Sciatic nerve (tissue), 2 donors: Measurements from ENCODE around the gene ADAM15. TPM values are rescaled to one million over a fixed set of nuclear protein-coding genes. Genes with fewer than 3 reads are reported as not detected.

Experiments
- ATAC-seq: fragments of 200-7000 bp; cut with Tn5 transposase; one replicate; pipeline ENCODE4 v1.9.1; 2020; ENCODE audit warnings: mild to moderate bottlenecking, moderate library complexity
- DNase-seq: peaks from one replicate; pipeline ENCODE4 v3.0.0-alpha.2; 2020; ENCODE audit warnings: low spot score
- intact Hi-C: fragments of 100-400 bp; cut with DNase I; formaldehyde crosslinking; loops from one replicate; pipeline ENCODE4 v1.14.2; 2022
- total RNA-seq: library from RNA; stranded (reverse); fragmentation: NEBNext Ultra II Directional; extraction: Animal tissue kit (Norgen Biotek cat#: 25700); gene quantifications from one replicate; pipeline ENCODE4 v1.2.1, GENCODE V29; 2021
- donor health status: DM: no; HTN: no; CAD: no.
- donor health status: DM: no; HTN: no; CAD: no.

ADAM15 gene
- total RNA-seq, 1 donor from 2014 or later: 147 TPM

GRCh38 chr1:155011437-155012025, 39.6 kb upstream of the ADAM15 start:
- DNase-seq (no peak), ATAC-seq (no peak)
- intact Hi-C loops: no loop called here

DNA sequence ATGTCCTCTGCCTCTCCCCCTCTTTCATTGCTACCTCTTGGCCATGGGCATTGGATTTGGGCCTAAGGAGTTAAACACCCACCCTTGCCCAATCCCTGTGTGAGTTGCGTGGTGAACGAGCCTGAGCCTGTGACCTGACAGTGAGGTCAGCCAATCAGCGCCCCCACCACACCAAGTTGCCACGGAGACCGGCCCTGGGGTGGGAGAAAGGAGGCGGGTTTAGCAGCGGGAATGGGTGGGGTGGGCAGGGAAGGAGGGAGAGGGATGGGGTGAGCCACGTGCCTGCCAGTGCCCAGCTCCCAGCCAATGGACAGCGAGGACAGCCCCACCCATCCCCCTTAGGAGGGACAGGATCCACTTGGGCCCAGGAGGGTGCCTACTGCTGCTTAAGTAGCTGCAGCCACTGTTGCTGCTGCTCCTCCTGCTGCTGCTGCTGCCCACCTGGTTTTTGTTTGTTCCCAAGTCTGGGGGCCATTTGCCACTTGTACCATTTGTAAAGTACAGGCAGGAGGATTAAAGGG, 39.0 kb upstream of the ADAM15 start:
- peak; percentile 88 for DNase-seq
- ATAC-seq: peak; percentile 78
- intact Hi-C loops: no loop called here

- DNase-seq: no peak
- intact Hi-C loops: no loop called here
- no peak for ATAC-seq
These were observed 38.1 kb upstream of the ADAM15 start for GRCh38 chr1:155012776-155013602.

- DNase-seq (no peak), ATAC-seq (no peak)
- intact Hi-C loops: no loop called here
These were observed 37.5 kb upstream of the ADAM15 start for GRCh38 chr1:155013632-155014031.

GRCh38 chr1:155014709-155015508, 36.2 kb upstream of the ADAM15 start:
- intact Hi-C loops: no loop called here
- DNase-seq (no peak), ATAC-seq (no peak)

- intact Hi-C loops: no loop called here
- ATAC-seq (no peak), DNase-seq (no peak)
These were observed 35.4 kb upstream of the ADAM15 start for GRCh38 chr1:155015527-155016230.

- ATAC-seq (no peak), DNase-seq (no peak)
- intact Hi-C loops: no loop called here
These were observed 34.8 kb upstream of the ADAM15 start for GRCh38 chr1:155016231-155016831.

DNA sequence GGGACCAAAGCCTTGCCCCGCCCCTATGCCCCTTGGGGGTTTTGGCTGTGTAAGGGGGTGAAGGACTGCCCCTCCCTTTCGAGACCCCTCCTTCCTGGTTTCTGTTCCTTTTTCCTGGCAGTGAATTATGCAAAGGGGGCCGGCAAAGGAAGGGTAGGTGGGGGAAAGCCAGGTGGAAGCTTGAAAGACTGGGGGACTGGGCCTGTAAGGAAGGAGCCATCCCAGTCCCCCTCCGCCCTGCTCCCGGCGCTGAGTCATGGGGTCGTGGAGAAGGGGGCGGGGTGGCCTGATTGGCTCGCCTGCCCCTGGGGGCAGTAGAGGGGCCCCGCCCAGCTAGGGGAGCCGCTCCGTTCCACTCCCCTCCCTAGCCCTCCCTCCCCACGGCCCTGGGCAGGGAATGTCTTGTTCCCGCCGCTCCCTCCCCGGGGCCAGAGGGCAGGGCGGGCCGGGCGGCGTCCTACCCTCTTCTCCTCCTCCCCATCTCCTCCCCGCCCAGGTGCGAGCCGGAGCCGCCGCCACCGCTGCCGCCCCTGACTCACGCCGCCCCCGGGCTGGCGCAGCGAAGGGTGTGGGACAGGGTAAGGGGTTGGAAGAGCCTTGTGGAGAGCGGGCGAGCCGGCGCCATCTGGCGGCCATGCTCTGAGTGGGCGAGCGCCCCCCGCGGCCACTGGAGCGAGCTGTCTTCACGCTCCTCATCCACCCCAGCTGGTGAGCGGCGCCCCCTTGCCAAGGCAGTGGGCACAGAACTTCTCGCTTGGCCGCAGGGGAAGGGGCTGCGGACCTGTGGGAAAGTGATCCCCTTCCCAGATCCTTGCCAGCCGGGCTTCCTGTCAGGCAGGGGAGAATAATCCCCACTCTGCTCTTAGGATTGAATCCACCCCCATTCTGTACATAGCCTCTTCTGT, 33.8 kb upstream of the ADAM15 start:
- DNase-seq (peak; percentile 92), ATAC-seq (peak; percentile 95)
- intact Hi-C loops: no loop called here

DNA sequence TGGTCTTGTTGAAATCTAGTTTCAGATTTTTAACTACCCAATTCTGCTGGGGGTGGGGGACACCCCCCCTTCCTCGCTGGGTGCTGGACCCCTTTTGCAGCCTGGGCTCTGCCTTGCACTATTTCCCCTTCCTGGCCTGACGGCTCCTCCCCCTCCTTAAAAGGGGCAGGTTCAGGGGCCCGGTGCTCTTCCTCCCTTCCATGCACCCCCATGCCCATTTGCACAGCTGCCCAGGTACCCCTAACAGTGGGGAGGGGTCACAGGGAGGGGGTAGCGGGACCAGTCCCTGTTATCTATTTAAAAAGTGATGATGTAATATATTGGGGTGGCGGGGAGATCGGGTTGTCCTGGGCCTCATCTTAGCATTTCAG, 33.2 kb upstream of the ADAM15 start:
- ATAC-seq (peak; percentile 1), DNase-seq (no peak)
- intact Hi-C loops: no loop called here

DNA sequence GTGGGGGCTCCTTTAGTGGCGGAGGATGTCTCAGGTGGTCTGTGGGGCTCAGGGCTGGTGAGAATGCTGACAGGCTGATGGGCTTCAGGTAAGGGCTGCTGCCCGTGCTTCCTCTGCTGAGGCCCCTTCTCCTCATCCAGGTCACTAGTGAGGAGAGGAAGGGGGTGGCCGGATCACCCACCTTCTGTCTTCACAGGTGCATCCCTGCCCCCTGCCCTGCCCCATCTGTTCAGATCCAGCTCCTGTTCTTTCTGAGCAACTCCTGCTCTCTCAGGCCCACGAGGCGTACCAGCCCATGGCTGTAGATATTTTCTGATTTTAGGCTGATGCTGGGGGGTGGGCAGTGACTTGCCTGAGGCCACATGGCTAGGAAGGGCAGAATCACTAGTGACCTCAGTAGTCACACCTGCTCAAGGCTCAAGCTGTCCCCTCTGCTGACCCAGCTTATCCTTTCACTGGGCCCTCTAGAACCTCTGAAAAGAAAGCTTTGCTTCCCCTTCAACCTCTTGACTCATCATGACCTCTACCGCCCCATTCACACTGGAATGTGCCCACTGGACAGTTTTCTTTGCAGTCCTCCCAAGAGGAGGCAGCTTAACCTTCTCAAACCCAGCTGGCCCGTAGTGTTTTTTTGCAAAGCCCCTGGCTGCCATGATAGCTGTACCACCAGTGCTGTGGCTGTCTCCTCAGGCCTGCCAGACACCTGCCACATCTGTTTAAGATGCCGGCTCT, 32.3 kb upstream of the ADAM15 start:
- ATAC-seq (no peak), DNase-seq (no peak)
- intact Hi-C loops: no loop called here

DNA sequence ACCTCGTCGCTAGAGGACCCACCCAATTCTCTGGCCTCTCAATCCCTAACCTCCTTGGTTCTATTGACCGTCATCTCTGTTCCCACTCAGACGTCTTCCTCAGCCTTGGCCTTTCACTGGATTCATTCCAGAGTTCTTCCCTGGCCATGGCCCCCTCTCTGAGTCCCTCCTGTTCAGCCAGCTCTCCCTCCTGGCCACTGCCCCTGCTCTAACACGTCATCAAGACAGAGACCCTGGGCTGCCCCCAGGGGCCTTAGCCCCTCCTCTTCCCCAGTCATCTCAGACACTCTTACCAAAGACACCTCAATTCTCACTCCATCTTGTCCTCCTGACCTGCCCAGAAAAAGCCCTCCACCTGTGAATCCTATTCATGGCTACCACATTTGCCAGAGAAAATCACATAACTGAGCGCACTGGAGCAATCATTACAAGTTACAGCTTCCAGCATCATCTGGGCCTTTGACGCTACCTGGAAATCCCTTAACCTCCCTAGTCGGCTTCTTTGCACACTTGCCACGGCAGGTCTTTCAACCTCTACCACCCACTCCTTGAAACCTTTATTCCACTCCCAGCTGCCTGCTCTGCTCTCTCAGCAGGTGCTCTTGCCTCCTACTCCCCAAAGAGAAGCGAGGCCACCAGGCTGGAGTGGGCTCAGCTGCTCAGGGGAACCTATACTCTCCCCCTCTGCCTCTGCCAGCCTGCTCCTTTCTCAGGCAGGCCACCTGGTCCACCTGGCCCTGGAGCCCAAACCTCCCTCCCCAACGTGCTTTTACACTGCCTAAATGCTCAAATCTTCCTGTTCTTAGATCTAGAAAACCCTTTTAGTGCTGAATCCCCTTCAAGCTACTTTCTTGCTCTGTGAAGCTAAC, 31.5 kb upstream of the ADAM15 start:
- no peak for DNase-seq
- ATAC-seq: no peak
- intact Hi-C loops: no loop called here

- intact Hi-C loops: no loop called here
- ATAC-seq (no peak), DNase-seq (no peak)
These were observed 28.8 kb upstream of the ADAM15 start for GRCh38 chr1:155022136-155022926.

DNA sequence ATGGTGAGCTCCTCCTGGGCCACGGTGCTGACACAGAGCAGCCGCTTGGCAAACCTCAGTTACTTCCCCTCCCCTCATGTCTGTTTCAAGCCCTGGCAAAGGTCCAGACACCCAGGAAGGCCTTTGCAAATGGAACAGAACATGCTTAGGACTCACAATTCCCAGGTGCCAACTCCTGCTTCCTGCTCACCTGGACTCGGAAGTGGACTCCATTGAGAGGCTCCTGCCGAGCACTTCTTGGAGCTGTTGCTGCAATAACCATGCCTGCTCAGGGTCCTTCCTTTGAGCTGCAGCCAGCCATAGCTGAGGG, 28.2 kb upstream of the ADAM15 start:
- ATAC-seq (no peak), DNase-seq (no peak)
- intact Hi-C loops: no loop called here

- DNase-seq (no peak), ATAC-seq (no peak)
- intact Hi-C loops: no loop called here
These were observed 27.5 kb upstream of the ADAM15 start for GRCh38 chr1:155023627-155024026.

DNA sequence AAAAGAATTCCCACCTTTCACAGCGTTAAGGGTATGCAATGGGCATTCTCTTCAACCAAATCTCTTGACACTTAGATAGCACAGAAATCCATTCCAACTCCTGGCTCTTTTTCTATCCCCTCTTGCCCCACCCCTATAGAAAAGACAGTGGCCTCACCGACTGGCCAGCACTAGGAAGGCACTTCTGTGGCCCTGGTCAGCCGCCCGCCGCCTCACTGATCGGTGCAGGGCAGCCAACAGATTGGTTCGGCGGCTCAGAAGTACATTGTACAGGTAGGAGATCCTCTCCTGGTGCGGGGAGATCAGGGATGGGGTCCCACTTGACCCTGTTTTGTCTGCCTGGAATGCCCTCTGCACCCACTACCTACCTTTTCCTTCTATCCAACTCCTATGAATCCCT, 26.8 kb upstream of the ADAM15 start:
- intact Hi-C loops: no loop called here

DNA sequence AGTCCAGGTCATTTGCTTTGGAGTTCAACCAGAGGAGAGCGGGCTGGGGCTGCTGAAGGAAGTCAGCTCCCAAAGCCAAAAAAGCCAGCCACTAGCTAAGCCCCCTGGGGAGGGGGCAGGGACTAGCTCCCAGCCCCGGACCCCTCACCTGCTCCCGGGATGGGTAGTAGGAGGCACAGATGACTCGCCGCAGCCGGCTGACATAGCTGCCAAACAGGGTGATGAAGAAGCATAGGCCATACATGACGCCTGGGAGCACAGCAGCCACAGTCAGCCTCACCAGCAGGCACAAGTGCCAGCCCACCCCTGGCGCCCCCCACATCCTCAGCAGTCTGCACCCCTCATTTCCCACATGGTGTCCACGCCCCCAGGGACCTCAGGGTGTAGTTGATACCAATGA, 25.0 kb upstream of the ADAM15 start:
- ATAC-seq: no peak
- DNase-seq: no peak
- intact Hi-C loops: no loop called here

More for the DNA sequence above, 26.8 kb upstream of the ADAM15 start:
- DNase-seq (no peak), ATAC-seq (no peak)
